HL-60 (cell line): ENCODE results near the gene TULP4.

Experiments used
- DNase-seq, 2 experiments: peaks; one replicate each; pipeline ENCODE4 v3.0.0-alpha.2; 2010 to 2020; ENCODE audit warnings: low read depth in 1 of 2, low spot score in 1 of 2
- H3K27ac ChIP-seq: fragments of 250-450 bp; sonication (Bioruptor Pico); replicated peaks from 2 replicates; pipeline ENCODE4 v1.5.1; 2020; ENCODE audit warnings: mild to moderate bottlenecking, moderate library complexity
- H3K27me3 ChIP-seq: fragments of 250-450 bp; sonication (Bioruptor Pico); 2 replicates; pipeline ENCODE4 v1.5.1; 2021; ENCODE audit warnings: mild to moderate bottlenecking, moderate library complexity; ENCODE audit not compliant: insufficient read depth, poor library complexity, severe bottlenecking
- H3K4me3 ChIP-seq: replicated peaks from 2 replicates; pipeline ENCODE4 v1.5.1; 2011; ENCODE audit warnings: mild to moderate bottlenecking, control low read depth, low read length; ENCODE audit not compliant: insufficient read depth
- CTCF ChIP-seq: IDR thresholded peaks from one replicate; pipeline ENCODE4 v1.5.1; 2011; ENCODE audit warnings: low read length, control low read depth, inconsistent platforms; ENCODE audit not compliant: insufficient read depth
- GABPA ChIP-seq: IDR thresholded peaks from 2 replicates; pipeline ENCODE4 v1.6.1; 2012; ENCODE audit warnings: low read depth
- POLR2AphosphoS5 ChIP-seq: IDR thresholded peaks from 2 replicates; pipeline ENCODE4 v1.6.1; 2012; ENCODE audit warnings: low read depth
- REST ChIP-seq: IDR thresholded peaks from 2 replicates; pipeline ENCODE4 v1.6.1; 2012; ENCODE audit warnings: low read depth; ENCODE audit not compliant: insufficient replicate concordance
- SPI1 ChIP-seq: IDR thresholded peaks from 2 replicates; pipeline ENCODE4 v1.6.1; 2012; ENCODE audit warnings: low read depth, mild to moderate bottlenecking, borderline replicate concordance

Gene TULP4

GRCh38 chr6:158415666-158416065, 103.4 kb downstream of the TULP4 start:
- Histone ChIP-seq H3K4me3 (no peak overlapping the region), H3K27ac (no peak overlapping the region)
- DNase-seq: no peak

GRCh38 chr6:158416883-158417759, 104.9 kb downstream of the TULP4 start:
- TF ChIP-seq REST (no peak), CTCF (no peak), POLR2AphosphoS5 (no peak), GABPA (no peak), SPI1 (no peak)
- no peak for DNase-seq
- no peak overlapping the region for H3K27ac ChIP-seq
- no peaks in the 10 kb centered on the region for H3K27me3 ChIP-seq
- no peak overlapping the region for H3K4me3 ChIP-seq

More at GRCh38 chr6:158415666-158416065, 103.4 kb downstream of the TULP4 start:
- TF ChIP-seq CTCF: no peak
- no peak for TF ChIP-seq GABPA
- TF ChIP-seq REST: no peak
- TF ChIP-seq POLR2AphosphoS5: no peak
- TF ChIP-seq SPI1: no peak
- H3K27me3 ChIP-seq: no peaks in the 10 kb centered on the region

- Histone ChIP-seq H3K27me3 (no peaks in the 10 kb centered on the region), H3K27ac (no peak overlapping the region), H3K4me3 (no peak overlapping the region)
- DNase-seq: no peak
- no peak for TF ChIP-seq CTCF
- no peak for TF ChIP-seq POLR2AphosphoS5
- no peak for TF ChIP-seq REST
- TF ChIP-seq GABPA: no peak
- TF ChIP-seq SPI1: no peak
Measured at GRCh38 chr6:158417760-158418098, 105.5 kb downstream of the TULP4 start.
